Ishikawa (cell line): ENCODE measurements around the gene PLXNA4.

ENCODE experiments used
- CEBPB ChIP-seq: IDR thresholded peaks from 2 replicates; pipeline ENCODE4 v1.6.1; 2012
- CREB1 ChIP-seq: IDR thresholded peaks from 2 replicates; pipeline ENCODE4 v1.6.1; 2012; ENCODE audit warnings: low read depth
- EGR1 ChIP-seq: IDR thresholded peaks from 2 replicates; pipeline ENCODE4 v1.6.1; 2012
- EP300 ChIP-seq: IDR thresholded peaks from 2 replicates; pipeline ENCODE4 v1.6.1; 2012; ENCODE audit warnings: borderline replicate concordance
- FOXM1 ChIP-seq: IDR thresholded peaks from 2 replicates; pipeline ENCODE4 v1.6.1; 2012; ENCODE audit warnings: low read depth, borderline replicate concordance
- MAX ChIP-seq: IDR thresholded peaks from 2 replicates; pipeline ENCODE4 v1.6.1; 2012
- NFIC ChIP-seq: IDR thresholded peaks from 2 replicates; pipeline ENCODE4 v1.6.1; 2012
- RAD21 ChIP-seq: IDR thresholded peaks from 2 replicates; pipeline ENCODE4 v1.6.1; 2012; ENCODE audit warnings: low read depth
- TAF1 ChIP-seq: IDR thresholded peaks from 2 replicates; pipeline ENCODE4 v1.6.1; 2012; ENCODE audit warnings: low read depth, mild to moderate bottlenecking
- TCF12 ChIP-seq: IDR thresholded peaks from 2 replicates; pipeline ENCODE4 v1.6.1; 2012; ENCODE audit warnings: low read depth
- TEAD4 ChIP-seq: IDR thresholded peaks from 2 replicates; pipeline ENCODE4 v1.6.1; 2012
- YY1 ChIP-seq: IDR thresholded peaks from 2 replicates; pipeline ENCODE4 v1.6.1; 2012; ENCODE audit warnings: low read depth
- ZBTB7A ChIP-seq: IDR thresholded peaks from 2 replicates; pipeline ENCODE4 v1.6.1; 2012; ENCODE audit warnings: low read depth
- TF ChIP-seq, protein P1 (sequence below): IDR thresholded peaks from 2 replicates; pipeline ENCODE4 v1.6.1; 2012
- TF ChIP-seq, protein P2 (sequence below): IDR thresholded peaks from 2 replicates; pipeline ENCODE4 v1.6.1; 2012; ENCODE audit warnings: low read depth, mild to moderate bottlenecking

Gene PLXNA4

GRCh38 chr7:132256721-132257212 lies 319.5 kb downstream of the PLXNA4 start:
- TF ChIP-seq YY1: no peak
- TF ChIP-seq CEBPB: no peak
- no peak for TF ChIP-seq TCF12
- TF ChIP-seq, protein P1, sequence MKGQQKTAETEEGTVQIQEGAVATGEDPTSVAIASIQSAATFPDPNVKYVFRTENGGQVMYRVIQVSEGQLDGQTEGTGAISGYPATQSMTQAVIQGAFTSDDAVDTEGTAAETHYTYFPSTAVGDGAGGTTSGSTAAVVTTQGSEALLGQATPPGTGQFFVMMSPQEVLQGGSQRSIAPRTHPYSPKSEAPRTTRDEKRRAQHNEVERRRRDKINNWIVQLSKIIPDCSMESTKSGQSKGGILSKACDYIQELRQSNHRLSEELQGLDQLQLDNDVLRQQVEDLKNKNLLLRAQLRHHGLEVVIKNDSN: no peak
- TF ChIP-seq CREB1: no peak
- no peak for TF ChIP-seq RAD21
- TF ChIP-seq EP300: no peak

GRCh38 chr7:132255898-132256297 lies 320.4 kb downstream of the PLXNA4 start:
- TF ChIP-seq NFIC: 0 out of 2 replicates have a peak, but pooled peaks have one; percentile 19
- TF ChIP-seq, protein P1: no peak

- TF ChIP-seq RAD21 (no peak), FOXM1 (no peak), TAF1 (no peak), EP300 (no peak), TCF12 (no peak), CREB1 (no peak), TEAD4 (no peak), CEBPB (no peak), EGR1 (no peak), NFIC (no peak), YY1 (no peak), MAX (no peak), ZBTB7A (no peak)
- TF ChIP-seq, protein P1: no peak
- TF ChIP-seq, protein P2, sequence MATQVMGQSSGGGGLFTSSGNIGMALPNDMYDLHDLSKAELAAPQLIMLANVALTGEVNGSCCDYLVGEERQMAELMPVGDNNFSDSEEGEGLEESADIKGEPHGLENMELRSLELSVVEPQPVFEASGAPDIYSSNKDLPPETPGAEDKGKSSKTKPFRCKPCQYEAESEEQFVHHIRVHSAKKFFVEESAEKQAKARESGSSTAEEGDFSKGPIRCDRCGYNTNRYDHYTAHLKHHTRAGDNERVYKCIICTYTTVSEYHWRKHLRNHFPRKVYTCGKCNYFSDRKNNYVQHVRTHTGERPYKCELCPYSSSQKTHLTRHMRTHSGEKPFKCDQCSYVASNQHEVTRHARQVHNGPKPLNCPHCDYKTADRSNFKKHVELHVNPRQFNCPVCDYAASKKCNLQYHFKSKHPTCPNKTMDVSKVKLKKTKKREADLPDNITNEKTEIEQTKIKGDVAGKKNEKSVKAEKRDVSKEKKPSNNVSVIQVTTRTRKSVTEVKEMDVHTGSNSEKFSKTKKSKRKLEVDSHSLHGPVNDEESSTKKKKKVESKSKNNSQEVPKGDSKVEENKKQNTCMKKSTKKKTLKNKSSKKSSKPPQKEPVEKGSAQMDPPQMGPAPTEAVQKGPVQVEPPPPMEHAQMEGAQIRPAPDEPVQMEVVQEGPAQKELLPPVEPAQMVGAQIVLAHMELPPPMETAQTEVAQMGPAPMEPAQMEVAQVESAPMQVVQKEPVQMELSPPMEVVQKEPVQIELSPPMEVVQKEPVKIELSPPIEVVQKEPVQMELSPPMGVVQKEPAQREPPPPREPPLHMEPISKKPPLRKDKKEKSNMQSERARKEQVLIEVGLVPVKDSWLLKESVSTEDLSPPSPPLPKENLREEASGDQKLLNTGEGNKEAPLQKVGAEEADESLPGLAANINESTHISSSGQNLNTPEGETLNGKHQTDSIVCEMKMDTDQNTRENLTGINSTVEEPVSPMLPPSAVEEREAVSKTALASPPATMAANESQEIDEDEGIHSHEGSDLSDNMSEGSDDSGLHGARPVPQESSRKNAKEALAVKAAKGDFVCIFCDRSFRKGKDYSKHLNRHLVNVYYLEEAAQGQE: no peak
Measured at GRCh38 chr7:132255115-132255797, 321.0 kb downstream of the PLXNA4 start.

GRCh38 chr7:132254455-132254854 lies 321.8 kb downstream of the PLXNA4 start:
- TF ChIP-seq EP300 (no peak), TCF12 (no peak), YY1 (no peak), MAX (no peak), TEAD4 (no peak), CREB1 (no peak), CEBPB (no peak), RAD21 (no peak), ZBTB7A (no peak), FOXM1 (no peak), EGR1 (no peak), TAF1 (no peak), NFIC (no peak)
- TF ChIP-seq, protein P1: no peak
- TF ChIP-seq, protein P2: no peak

GRCh38 chr7:132252793-132253100 lies 323.5 kb downstream of the PLXNA4 start:
- TF ChIP-seq EP300: no peak
- TF ChIP-seq, protein P1: no peak
- no peak for TF ChIP-seq CREB1
- no peak for TF ChIP-seq CEBPB
- no peak for TF ChIP-seq TEAD4
- TF ChIP-seq YY1: no peak
- no peak for TF ChIP-seq TAF1
- no peak for TF ChIP-seq TCF12
- no peak for TF ChIP-seq RAD21
- no peak for TF ChIP-seq EGR1
- TF ChIP-seq MAX: no peak
- no peak for TF ChIP-seq NFIC
- TF ChIP-seq FOXM1: no peak
